ENCODE measurements around the gene KIAA1328.

The KIAA1328 gene

GRCh38 chr18:36828157-36828629, 734 bp upstream of the KIAA1328 start:
- Histone ChIP-seq H3K27ac (ENCODE audit: low read length) (peak overlapping the region; percentile 41), H3K9ac (ENCODE audit: low read length) (peak overlapping the region; percentile 81), H3K4me1 (ENCODE audit: control insufficient read depth, low read depth, low read length) (no peaks in the 10 kb centered on the region), H3K9me3 (ENCODE audit: control insufficient read depth, low read depth, low read length) (no peaks in the 10 kb centered on the region), H3K36me3 (ENCODE audit: control insufficient read depth, low read depth, low read length) (no peaks in the 10 kb centered on the region), H3K4me3 (ENCODE audit: low read length) (peak overlapping the region; percentile 95), H3K27me3 (ENCODE audit: control insufficient read depth, insufficient read depth, low read length) (peaks cover 6% of the 10 kb centered on the region)

- Histone ChIP-seq H3K4me1 (ENCODE audit: control insufficient read depth, low read depth, low read length) (no peaks in the 10 kb centered on the region), H3K27me3 (ENCODE audit: control insufficient read depth, insufficient read depth, low read length) (peaks cover 6% of the 10 kb centered on the region), H3K9ac (ENCODE audit: low read length) (peak overlapping the region; percentile 26), H3K36me3 (ENCODE audit: control insufficient read depth, low read depth, low read length) (no peaks in the 10 kb centered on the region), H3K27ac (ENCODE audit: low read length) (no peak overlapping the region), H3K4me3 (ENCODE audit: low read length) (peak overlapping the region; percentile 95), H3K9me3 (ENCODE audit: control insufficient read depth, low read depth, low read length) (no peaks in the 10 kb centered on the region)
Observed at GRCh38 chr18:36829362-36830157, 633 bp downstream of the KIAA1328 start.

GRCh38 chr18:36830158-36830495, 1.2 kb downstream of the KIAA1328 start:
- H3K27ac ChIP-seq (ENCODE audit: low read length) = no peak overlapping the region
- H3K9ac ChIP-seq (ENCODE audit: low read length) = no peak overlapping the region
- no peaks in the 10 kb centered on the region for H3K9me3 ChIP-seq (ENCODE audit: control insufficient read depth, low read depth, low read length)
- no peaks in the 10 kb centered on the region for H3K4me1 ChIP-seq (ENCODE audit: control insufficient read depth, low read depth, low read length)
- H3K27me3 ChIP-seq (ENCODE audit: control insufficient read depth, insufficient read depth, low read length) = peaks cover 6% of the 10 kb centered on the region
- peak overlapping the region; percentile 95 for H3K4me3 ChIP-seq (ENCODE audit: low read length)
- no peaks in the 10 kb centered on the region for H3K36me3 ChIP-seq (ENCODE audit: control insufficient read depth, low read depth, low read length)

- Histone ChIP-seq H3K36me3 (ENCODE audit: control insufficient read depth, low read depth, low read length) (no peaks in the 10 kb centered on the region), H3K4me3 (ENCODE audit: low read length) (no peak overlapping the region), H3K9me3 (ENCODE audit: control insufficient read depth, low read depth, low read length) (no peaks in the 10 kb centered on the region), H3K9ac (ENCODE audit: low read length) (no peak overlapping the region), H3K27ac (ENCODE audit: low read length) (no peak overlapping the region), H3K4me1 (ENCODE audit: control insufficient read depth, low read depth, low read length) (no peaks in the 10 kb centered on the region), H3K27me3 (ENCODE audit: control insufficient read depth, insufficient read depth, low read length) (peaks cover 6% of the 10 kb centered on the region)
Observed at GRCh38 chr18:36831139-36831538, 2.2 kb downstream of the KIAA1328 start.

GRCh38 chr18:36833120-36833519, 4.2 kb downstream of the KIAA1328 start:
- Histone ChIP-seq H3K27ac (ENCODE audit: low read length) (no peak overlapping the region), H3K4me1 (ENCODE audit: control insufficient read depth, low read depth, low read length) (no peaks in the 10 kb centered on the region), H3K9ac (ENCODE audit: low read length) (no peak overlapping the region), H3K36me3 (ENCODE audit: control insufficient read depth, low read depth, low read length) (no peaks in the 10 kb centered on the region), H3K4me3 (ENCODE audit: low read length) (no peak overlapping the region), H3K27me3 (ENCODE audit: control insufficient read depth, insufficient read depth, low read length) (peaks cover 6% of the 10 kb centered on the region), H3K9me3 (ENCODE audit: control insufficient read depth, low read depth, low read length) (no peaks in the 10 kb centered on the region)

GRCh38 chr18:36835927-36836326, 7.0 kb downstream of the KIAA1328 start:
- Histone ChIP-seq H3K4me1 (ENCODE audit: control insufficient read depth, low read depth, low read length) (no peaks in the 10 kb centered on the region), H3K9ac (ENCODE audit: low read length) (no peak overlapping the region), H3K4me3 (ENCODE audit: low read length) (no peak overlapping the region), H3K9me3 (ENCODE audit: control insufficient read depth, low read depth, low read length) (no peaks in the 10 kb centered on the region), H3K36me3 (ENCODE audit: control insufficient read depth, low read depth, low read length) (no peaks in the 10 kb centered on the region), H3K27ac (ENCODE audit: low read length) (no peak overlapping the region), H3K27me3 (ENCODE audit: control insufficient read depth, insufficient read depth, low read length) (no peaks in the 10 kb centered on the region)

GRCh38 chr18:36839835-36840234, 10.9 kb downstream of the KIAA1328 start:
- no peaks in the 10 kb centered on the region for H3K36me3 ChIP-seq (ENCODE audit: control insufficient read depth, low read depth, low read length)
- H3K9me3 ChIP-seq (ENCODE audit: control insufficient read depth, low read depth, low read length) = no peaks in the 10 kb centered on the region
- H3K4me3 ChIP-seq (ENCODE audit: low read length) = no peak overlapping the region
- H3K27me3 ChIP-seq (ENCODE audit: control insufficient read depth, insufficient read depth, low read length) = no peaks in the 10 kb centered on the region
- H3K4me1 ChIP-seq (ENCODE audit: control insufficient read depth, low read depth, low read length) = peaks cover 5% of the 10 kb centered on the region
- no peak overlapping the region for H3K27ac ChIP-seq (ENCODE audit: low read length)
- no peak overlapping the region for H3K9ac ChIP-seq (ENCODE audit: low read length)

GRCh38 chr18:36843199-36843598, 14.3 kb downstream of the KIAA1328 start:
- H3K27me3 ChIP-seq (ENCODE audit: control insufficient read depth, insufficient read depth, low read length) = no peaks in the 10 kb centered on the region
- H3K9ac ChIP-seq (ENCODE audit: low read length) = no peak overlapping the region
- H3K4me1 ChIP-seq (ENCODE audit: control insufficient read depth, low read depth, low read length) = peaks cover 5% of the 10 kb centered on the region
- no peaks in the 10 kb centered on the region for H3K9me3 ChIP-seq (ENCODE audit: control insufficient read depth, low read depth, low read length)
- no peak overlapping the region for H3K27ac ChIP-seq (ENCODE audit: low read length)
- no peaks in the 10 kb centered on the region for H3K36me3 ChIP-seq (ENCODE audit: control insufficient read depth, low read depth, low read length)
- H3K4me3 ChIP-seq (ENCODE audit: low read length) = no peak overlapping the region

- H3K9me3 ChIP-seq (ENCODE audit: control insufficient read depth, low read depth, low read length) = no peaks in the 10 kb centered on the region
- H3K27ac ChIP-seq (ENCODE audit: low read length) = no peak overlapping the region
- H3K36me3 ChIP-seq (ENCODE audit: control insufficient read depth, low read depth, low read length) = no peaks in the 10 kb centered on the region
- H3K9ac ChIP-seq (ENCODE audit: low read length) = no peak overlapping the region
- H3K4me3 ChIP-seq (ENCODE audit: low read length) = no peak overlapping the region
- no peaks in the 10 kb centered on the region for H3K27me3 ChIP-seq (ENCODE audit: control insufficient read depth, insufficient read depth, low read length)
- H3K4me1 ChIP-seq (ENCODE audit: control insufficient read depth, low read depth, low read length) = peaks cover 5% of the 10 kb centered on the region
Observed at GRCh38 chr18:36843784-36844183, 14.9 kb downstream of the KIAA1328 start.

- Histone ChIP-seq H3K27me3 (ENCODE audit: control insufficient read depth, insufficient read depth, low read length) (no peaks in the 10 kb centered on the region), H3K36me3 (ENCODE audit: control insufficient read depth, low read depth, low read length) (no peaks in the 10 kb centered on the region), H3K4me1 (ENCODE audit: control insufficient read depth, low read depth, low read length) (no peaks in the 10 kb centered on the region), H3K9me3 (ENCODE audit: control insufficient read depth, low read depth, low read length) (peaks cover 5% of the 10 kb centered on the region), H3K27ac (ENCODE audit: low read length) (no peak overlapping the region), H3K4me3 (ENCODE audit: low read length) (no peak overlapping the region), H3K9ac (ENCODE audit: low read length) (no peak overlapping the region)
Observed at GRCh38 chr18:36848609-36849008, 19.7 kb downstream of the KIAA1328 start.

- H3K9ac ChIP-seq (ENCODE audit: low read length) = no peak overlapping the region
- no peaks in the 10 kb centered on the region for H3K4me1 ChIP-seq (ENCODE audit: control insufficient read depth, low read depth, low read length)
- H3K36me3 ChIP-seq (ENCODE audit: control insufficient read depth, low read depth, low read length) = no peaks in the 10 kb centered on the region
- H3K27ac ChIP-seq (ENCODE audit: low read length) = no peak overlapping the region
- H3K27me3 ChIP-seq (ENCODE audit: control insufficient read depth, insufficient read depth, low read length) = no peaks in the 10 kb centered on the region
- no peak overlapping the region for H3K4me3 ChIP-seq (ENCODE audit: low read length)
- H3K9me3 ChIP-seq (ENCODE audit: control insufficient read depth, low read depth, low read length) = peaks cover 5% of the 10 kb centered on the region
Observed at GRCh38 chr18:36849288-36850006, 20.5 kb downstream of the KIAA1328 start.
